ENCODE measurements around the gene CLTRN. TPM values are rescaled to one million over a fixed set of nuclear protein-coding genes. Genes with fewer than 3 reads are reported as not detected.

Gene CLTRN
- total and polyA plus RNA-seq, 2 of the 13 experiments (the other 11 are each of a cell fraction or from before 2014, with no cell fraction given), result 0.37 to 0.53 TPM

DNA sequence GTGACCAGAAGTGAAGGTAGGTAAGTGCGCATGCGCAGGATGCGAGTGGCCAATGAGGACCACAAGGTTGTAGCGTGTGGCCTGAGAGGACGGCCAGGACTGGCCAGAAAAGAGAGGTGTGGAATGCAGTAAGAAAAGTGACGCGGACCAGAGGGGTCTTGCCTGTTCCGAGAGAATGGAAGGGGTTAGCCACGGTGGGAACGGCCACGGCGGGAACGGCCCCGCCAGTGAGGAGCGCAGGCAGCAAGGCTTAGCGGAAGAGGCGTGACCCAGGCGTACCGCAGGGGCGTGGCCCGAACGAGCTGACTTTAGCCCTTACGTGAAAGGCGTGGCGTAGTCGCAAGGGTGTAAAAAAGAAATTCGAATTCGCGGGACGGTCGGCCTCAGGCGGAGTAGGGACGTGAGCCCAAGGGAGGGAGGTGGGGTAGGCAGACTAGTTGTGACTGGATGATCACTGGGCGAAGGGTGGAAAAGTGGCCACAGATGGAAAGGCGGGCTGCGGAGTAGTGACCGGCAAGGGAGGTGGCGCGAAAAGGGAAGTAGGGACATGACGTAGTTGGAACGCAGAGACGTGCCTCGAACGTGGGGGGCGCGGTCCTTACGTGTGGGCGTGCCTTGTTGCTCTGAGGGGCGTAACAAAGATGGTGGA lies 10.4 kb upstream of the CLTRN start (continued):
- TF ChIP-seq ZNF253 (CRISPR knock-in tag; IDR thresholded peaks at IDR 0.05; ENCODE audit: borderline replicate concordance), result no peak
- peak; percentile 86 for TF ChIP-seq ATF1 (CRISPR knock-in tag; IDR thresholded peaks at IDR 0.05)
- 0 out of 2 replicates have a peak, but pooled peaks have one; percentile 40 for TF ChIP-seq RNF2 (conservative IDR thresholded peaks at IDR 0.05; ENCODE audit: low read depth)
- TF ChIP-seq, protein P1, sequence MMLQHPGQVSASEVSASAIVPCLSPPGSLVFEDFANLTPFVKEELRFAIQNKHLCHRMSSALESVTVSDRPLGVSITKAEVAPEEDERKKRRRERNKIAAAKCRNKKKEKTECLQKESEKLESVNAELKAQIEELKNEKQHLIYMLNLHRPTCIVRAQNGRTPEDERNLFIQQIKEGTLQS (CRISPR knock-in tag; IDR thresholded peaks at IDR 0.05), result no peak
- no peak for TF ChIP-seq PAWR (CRISPR knock-in tag; IDR thresholded peaks at IDR 0.05; ENCODE audit: borderline replicate concordance)
- peak; percentile 51; the same call in 1 of the 3 replicates for TF ChIP-seq MXI1 (IDR thresholded peaks at IDR 0.05; ENCODE audit: borderline replicate concordance, low read depth, low read length)
- no peak for TF ChIP-seq ZNF460 (CRISPR knock-in tag; IDR thresholded peaks at IDR 0.05; ENCODE audit: borderline replicate concordance)
- no peak for TF ChIP-seq IKZF1 (IDR thresholded peaks at IDR 0.05)
- peak; percentile 40; the same call in 1 of the 2 replicates for TF ChIP-seq BORCS8-MEF2B (CRISPR knock-in tag; IDR thresholded peaks at IDR 0.05)
- TF ChIP-seq SAP130 (CRISPR knock-in tag; IDR thresholded peaks at IDR 0.05; ENCODE audit: low read depth), result peak; percentile 57
- TF ChIP-seq, protein P2, sequence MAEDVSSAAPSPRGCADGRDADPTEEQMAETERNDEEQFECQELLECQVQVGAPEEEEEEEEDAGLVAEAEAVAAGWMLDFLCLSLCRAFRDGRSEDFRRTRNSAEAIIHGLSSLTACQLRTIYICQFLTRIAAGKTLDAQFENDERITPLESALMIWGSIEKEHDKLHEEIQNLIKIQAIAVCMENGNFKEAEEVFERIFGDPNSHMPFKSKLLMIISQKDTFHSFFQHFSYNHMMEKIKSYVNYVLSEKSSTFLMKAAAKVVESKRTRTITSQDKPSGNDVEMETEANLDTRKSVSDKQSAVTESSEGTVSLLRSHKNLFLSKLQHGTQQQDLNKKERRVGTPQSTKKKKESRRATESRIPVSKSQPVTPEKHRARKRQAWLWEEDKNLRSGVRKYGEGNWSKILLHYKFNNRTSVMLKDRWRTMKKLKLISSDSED (CRISPR knock-in tag; IDR thresholded peaks at IDR 0.05), result no peak
- TF ChIP-seq POLR2A (IDR thresholded peaks at IDR 0.05; ENCODE audit: insufficient read depth in 1 of 2, low read depth in 2 of 2, low read length in 2 of 2), result peak in 1 of 2 experiments; percentile 52; a peak in 3 of 4 replicates
- TF ChIP-seq, protein P3, sequence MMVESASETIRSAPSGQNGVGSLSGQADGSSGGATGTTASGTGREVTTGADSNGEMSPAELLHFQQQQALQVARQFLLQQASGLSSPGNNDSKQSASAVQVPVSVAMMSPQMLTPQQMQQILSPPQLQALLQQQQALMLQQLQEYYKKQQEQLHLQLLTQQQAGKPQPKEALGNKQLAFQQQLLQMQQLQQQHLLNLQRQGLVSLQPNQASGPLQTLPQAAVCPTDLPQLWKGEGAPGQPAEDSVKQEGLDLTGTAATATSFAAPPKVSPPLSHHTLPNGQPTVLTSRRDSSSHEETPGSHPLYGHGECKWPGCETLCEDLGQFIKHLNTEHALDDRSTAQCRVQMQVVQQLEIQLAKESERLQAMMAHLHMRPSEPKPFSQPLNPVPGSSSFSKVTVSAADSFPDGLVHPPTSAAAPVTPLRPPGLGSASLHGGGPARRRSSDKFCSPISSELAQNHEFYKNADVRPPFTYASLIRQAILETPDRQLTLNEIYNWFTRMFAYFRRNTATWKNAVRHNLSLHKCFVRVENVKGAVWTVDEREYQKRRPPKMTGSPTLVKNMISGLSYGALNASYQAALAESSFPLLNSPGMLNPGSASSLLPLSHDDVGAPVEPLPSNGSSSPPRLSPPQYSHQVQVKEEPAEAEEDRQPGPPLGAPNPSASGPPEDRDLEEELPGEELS (CRISPR knock-in tag; IDR thresholded peaks at IDR 0.05), result peak; percentile 18; the same call in 1 of the 2 replicates
- 0 out of 2 replicates have a peak, but pooled peaks have one; percentile 22 for TF ChIP-seq POGZ (CRISPR knock-in tag; IDR thresholded peaks at IDR 0.05)
- TF ChIP-seq, protein P4, sequence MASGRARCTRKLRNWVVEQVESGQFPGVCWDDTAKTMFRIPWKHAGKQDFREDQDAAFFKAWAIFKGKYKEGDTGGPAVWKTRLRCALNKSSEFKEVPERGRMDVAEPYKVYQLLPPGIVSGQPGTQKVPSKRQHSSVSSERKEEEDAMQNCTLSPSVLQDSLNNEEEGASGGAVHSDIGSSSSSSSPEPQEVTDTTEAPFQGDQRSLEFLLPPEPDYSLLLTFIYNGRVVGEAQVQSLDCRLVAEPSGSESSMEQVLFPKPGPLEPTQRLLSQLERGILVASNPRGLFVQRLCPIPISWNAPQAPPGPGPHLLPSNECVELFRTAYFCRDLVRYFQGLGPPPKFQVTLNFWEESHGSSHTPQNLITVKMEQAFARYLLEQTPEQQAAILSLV (CRISPR knock-in tag; IDR thresholded peaks at IDR 0.05; ENCODE audit: borderline replicate concordance), result peak; percentile 32; the same call in 1 of the 2 replicates
- TF ChIP-seq DNMT1 (CRISPR knock-in tag; IDR thresholded peaks at IDR 0.05), result 0 out of 2 replicates have a peak, but pooled peaks have one; percentile 10
- TF ChIP-seq NFYB (CRISPR knock-in tag; IDR thresholded peaks at IDR 0.05), result peak; percentile 76
- TF ChIP-seq ZBTB3 (CRISPR knock-in tag; IDR thresholded peaks at IDR 0.05; ENCODE audit: borderline replicate concordance, low read depth), result 0 out of 2 replicates have a peak, but pooled peaks have one; percentile 21
- TF ChIP-seq, protein P5, sequence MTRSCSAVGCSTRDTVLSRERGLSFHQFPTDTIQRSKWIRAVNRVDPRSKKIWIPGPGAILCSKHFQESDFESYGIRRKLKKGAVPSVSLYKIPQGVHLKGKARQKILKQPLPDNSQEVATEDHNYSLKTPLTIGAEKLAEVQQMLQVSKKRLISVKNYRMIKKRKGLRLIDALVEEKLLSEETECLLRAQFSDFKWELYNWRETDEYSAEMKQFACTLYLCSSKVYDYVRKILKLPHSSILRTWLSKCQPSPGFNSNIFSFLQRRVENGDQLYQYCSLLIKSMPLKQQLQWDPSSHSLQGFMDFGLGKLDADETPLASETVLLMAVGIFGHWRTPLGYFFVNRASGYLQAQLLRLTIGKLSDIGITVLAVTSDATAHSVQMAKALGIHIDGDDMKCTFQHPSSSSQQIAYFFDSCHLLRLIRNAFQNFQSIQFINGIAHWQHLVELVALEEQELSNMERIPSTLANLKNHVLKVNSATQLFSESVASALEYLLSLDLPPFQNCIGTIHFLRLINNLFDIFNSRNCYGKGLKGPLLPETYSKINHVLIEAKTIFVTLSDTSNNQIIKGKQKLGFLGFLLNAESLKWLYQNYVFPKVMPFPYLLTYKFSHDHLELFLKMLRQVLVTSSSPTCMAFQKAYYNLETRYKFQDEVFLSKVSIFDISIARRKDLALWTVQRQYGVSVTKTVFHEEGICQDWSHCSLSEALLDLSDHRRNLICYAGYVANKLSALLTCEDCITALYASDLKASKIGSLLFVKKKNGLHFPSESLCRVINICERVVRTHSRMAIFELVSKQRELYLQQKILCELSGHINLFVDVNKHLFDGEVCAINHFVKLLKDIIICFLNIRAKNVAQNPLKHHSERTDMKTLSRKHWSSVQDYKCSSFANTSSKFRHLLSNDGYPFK (CRISPR knock-in tag; IDR thresholded peaks at IDR 0.05; ENCODE audit: borderline replicate concordance), result peak; percentile 93; the same call in 1 of the 2 replicates
- peak; percentile 49; the same call in 1 of the 2 replicates for TF ChIP-seq TAF1 (CRISPR knock-in tag; IDR thresholded peaks at IDR 0.05)
- TF ChIP-seq, protein P6, sequence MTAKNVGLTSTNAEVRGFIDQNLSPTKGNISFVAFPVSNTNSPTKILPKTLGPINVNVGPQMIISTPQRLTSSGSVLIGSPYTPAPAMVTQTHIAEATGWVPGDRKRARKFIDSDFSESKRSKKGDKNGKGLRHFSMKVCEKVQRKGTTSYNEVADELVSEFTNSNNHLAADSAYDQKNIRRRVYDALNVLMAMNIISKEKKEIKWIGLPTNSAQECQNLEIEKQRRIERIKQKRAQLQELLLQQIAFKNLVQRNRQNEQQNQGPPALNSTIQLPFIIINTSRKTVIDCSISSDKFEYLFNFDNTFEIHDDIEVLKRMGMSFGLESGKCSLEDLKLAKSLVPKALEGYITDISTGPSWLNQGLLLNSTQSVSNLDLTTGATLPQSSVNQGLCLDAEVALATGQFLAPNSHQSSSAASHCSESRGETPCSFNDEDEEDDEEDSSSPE (CRISPR knock-in tag; IDR thresholded peaks at IDR 0.05), result peak; percentile 51; the same call in 1 of the 2 replicates

All from HepG2 (cell line).